ENCODE measurements around the gene MAPKAPK3. TPM values are rescaled to one million over a fixed set of nuclear protein-coding genes. Genes with fewer than 3 reads are reported as not detected.
A peak's percentile ranks its signal among the peaks of the same experiment; 100 is the strongest.

Gene MAPKAPK3
- 100 to 1,000 TPM in 1 of 2 donors, 10 to 100 TPM in 1; 84.8 to 106 TPM for total RNA-seq

GRCh38 chr3:50617096-50617791 lies at the start of gene MAPKAPK3:
TSS of gene MAPKAPK3 (plus strand) at chr3:50617151. CDS start at chr3:50617566, 415 bp downstream.
- Mint-ChIP-seq H3K9me3 (no peaks in the 10 kb centered on the region), H3K27me3 (no peaks in the 10 kb centered on the region), H3K4me1 (ENCODE audit: low read depth in 2 of 2) (peaks cover 57 to 61% of the 10 kb centered on the region in 2 donors), H3K36me3 (no peaks in the 10 kb centered on the region), H3K4me3 (peak within 1 kb of the TSS; percentile 92), H3K27ac (peak within 1 kb of the TSS; percentile 95 to 96)
- peak; percentile 0 to 7 for ATAC-seq
- DNase-seq (ENCODE audit: low spot score): no peak

GRCh38 chr3:50567386-50568167 lies 49.4 kb upstream of the MAPKAPK3 start, which contains the start of gene C3orf18:
TSS of gene C3orf18 (minus strand) at chr3:50567747. CDS start at chr3:50565699, 2,048 bp downstream.
- Mint-ChIP-seq H3K4me3 (peak within 1 kb of the TSS; percentile 92), H3K9me3 (no peaks in the 10 kb centered on the region), H3K36me3 (no peaks in the 10 kb centered on the region), H3K27me3 (no peaks in the 10 kb centered on the region), H3K4me1 (ENCODE audit: low read depth in 2 of 2) (peaks cover 32 to 38% of the 10 kb centered on the region in 2 donors), H3K27ac (peak within 1 kb of the TSS; percentile 86 to 94)
- ATAC-seq: peak; percentile 89 to 91
- DNase-seq (ENCODE audit: low spot score): peak; percentile 98

DNA sequence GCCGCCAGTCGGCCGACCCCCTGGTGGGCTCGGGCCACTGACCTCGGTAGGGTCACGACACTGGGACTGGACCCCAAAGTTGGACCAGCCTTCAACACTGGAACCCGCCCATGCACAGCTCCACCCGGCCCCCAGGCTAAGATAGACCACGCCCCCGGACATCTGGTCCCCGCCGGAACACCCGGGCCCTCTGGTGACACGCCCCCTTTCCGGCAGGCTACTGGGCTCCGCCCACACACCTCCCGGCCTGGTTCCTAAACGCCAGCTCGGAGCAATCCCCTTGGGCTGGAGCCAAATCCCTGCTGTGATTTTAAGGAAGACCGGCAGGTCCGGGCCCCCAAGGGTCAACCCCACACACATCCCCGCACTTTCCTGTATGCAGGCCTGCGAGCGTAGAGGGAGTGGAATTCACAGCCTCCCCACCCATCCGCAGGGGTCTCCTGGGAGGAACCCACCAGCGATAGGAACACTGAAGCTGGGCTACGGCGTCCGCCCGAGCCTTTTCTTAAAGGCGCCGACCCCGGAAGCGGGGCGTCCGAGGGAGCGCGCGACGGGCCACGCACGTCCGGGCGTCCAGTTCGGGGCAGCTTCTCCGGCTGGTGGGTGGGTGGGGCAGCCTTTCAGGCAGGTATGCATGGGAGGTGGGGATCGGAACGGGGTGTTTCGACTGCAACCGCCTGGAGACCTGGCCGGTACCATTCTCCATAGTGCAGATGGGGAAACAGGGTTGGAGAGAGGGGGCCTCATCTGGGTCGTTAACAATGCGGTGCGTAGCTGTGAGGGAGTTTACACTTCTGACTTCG lies 47.8 kb upstream of the MAPKAPK3 start, which contains the start of gene HEMK1:
Gene HEMK1 (plus strand): TSS at position 576 of the 803 bp plus-strand sequence. CDS start 1,583 bp downstream, outside the sequence.
- peak within 1 kb of the TSS; percentile 86 to 94 for H3K27ac Mint-ChIP-seq
- H3K4me3 Mint-ChIP-seq: peak within 1 kb of the TSS; percentile 92
- peaks cover 47 to 53% of the 10 kb centered on the region in 2 donors for H3K4me1 Mint-ChIP-seq (ENCODE audit: low read depth in 2 of 2)
- H3K27me3 Mint-ChIP-seq: no peaks in the 10 kb centered on the region
- no peaks in the 10 kb centered on the region for H3K36me3 Mint-ChIP-seq
- ATAC-seq: peak; percentile 74 to 83
- DNase-seq (ENCODE audit: low spot score): peak; percentile 98
- no peaks in the 10 kb centered on the region for H3K9me3 Mint-ChIP-seq

DNA sequence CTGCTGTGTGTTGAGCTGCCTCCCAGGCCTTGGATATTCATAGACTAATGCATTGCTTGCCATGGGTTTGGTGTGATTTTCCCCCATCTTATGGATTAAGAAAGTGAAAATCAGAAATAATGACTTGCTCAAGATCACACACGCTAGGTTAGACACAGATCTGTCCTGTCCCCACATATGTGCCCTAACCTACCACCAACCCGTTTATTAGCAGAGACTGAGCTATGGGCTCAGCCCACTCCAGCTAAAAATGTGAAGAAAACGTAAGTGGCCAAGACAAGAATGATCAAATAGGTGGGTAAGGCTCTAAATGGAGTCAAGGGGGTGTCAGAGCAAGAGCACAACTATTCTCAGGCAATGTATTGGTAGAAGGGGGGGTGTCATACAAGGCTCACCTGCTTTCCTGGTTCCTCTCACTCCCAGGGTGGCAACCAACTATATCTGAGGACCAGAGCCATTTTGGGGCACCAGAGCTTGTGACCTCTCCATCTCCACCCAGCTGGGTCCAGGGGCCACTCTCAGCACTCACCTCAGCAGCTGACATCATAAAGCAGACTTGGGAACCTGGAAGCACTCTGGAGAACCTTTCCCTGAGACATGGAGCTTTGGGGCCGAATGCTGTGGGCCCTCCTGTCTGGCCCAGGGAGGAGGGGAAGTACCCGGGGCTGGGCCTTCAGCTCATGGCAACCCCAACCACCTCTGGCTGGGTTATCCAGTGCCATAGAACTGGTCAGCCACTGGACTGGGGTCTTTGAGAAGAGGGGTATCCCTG lies 46.3 kb upstream of the MAPKAPK3 start:
- no peaks in the 10 kb centered on the region for H3K27me3 Mint-ChIP-seq
- no peaks in the 10 kb centered on the region for H3K9me3 Mint-ChIP-seq
- no peaks in the 10 kb centered on the region for H3K36me3 Mint-ChIP-seq
- H3K27ac Mint-ChIP-seq: peak overlapping the region; percentile 86 to 94
- no peak for ATAC-seq
- peak overlapping the region; percentile 92 for H3K4me3 Mint-ChIP-seq
- no peak for DNase-seq (ENCODE audit: low spot score)
- H3K4me1 Mint-ChIP-seq (ENCODE audit: low read depth in 2 of 2): peaks cover 60 to 66% of the 10 kb centered on the region in 2 donors

DNA sequence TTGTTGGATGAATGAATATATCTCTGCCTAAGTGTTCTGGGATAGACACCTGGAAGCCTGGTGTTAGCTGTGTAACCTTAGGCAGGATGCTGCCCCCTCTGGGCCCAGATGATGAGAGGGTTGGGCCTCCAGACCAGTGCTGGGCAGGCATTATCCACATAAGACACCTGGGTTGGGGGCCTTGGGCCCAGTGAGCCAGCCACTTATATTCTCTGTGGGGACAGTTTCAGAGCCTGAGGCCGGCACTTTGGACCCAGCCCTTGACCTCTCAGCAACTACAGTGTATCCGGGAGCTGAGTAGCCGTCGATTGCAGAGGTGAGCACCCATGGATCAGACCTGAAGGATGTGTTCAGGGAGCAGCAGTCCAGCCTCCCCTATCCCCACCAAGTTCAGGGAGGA lies 45.5 kb upstream of the MAPKAPK3 start:
- peaks cover 63% of the 10 kb centered on the region in 2 donors for H3K4me1 Mint-ChIP-seq (ENCODE audit: low read depth in 2 of 2)
- ATAC-seq: no peak
- no peaks in the 10 kb centered on the region for H3K36me3 Mint-ChIP-seq

DNA sequence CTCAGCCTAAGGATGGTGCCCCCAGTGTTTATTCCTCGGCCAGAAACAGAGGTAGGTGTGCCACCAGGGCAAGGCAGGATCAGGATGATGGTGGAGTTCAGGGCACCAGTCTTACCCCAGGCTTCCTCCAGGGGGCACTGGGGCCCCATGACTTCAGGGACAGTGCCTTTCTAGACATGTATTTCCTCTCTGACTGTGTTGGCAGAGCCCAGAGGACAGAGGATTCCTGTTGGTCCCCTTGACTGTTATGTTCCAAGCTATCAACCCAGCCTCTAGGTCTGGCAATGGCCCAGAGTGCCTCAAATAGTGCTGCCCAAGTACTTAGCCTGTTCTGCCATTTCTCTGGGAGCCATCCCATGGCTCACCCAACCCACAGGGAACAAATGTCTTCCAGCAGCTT lies 44.8 kb upstream of the MAPKAPK3 start:
- Mint-ChIP-seq H3K27ac (peak overlapping the region; percentile 86 to 91), H3K4me1 (ENCODE audit: low read depth in 2 of 2) (peaks cover 61 to 62% of the 10 kb centered on the region in 2 donors), H3K4me3 (peak overlapping the region; percentile 77), H3K9me3 (no peaks in the 10 kb centered on the region), H3K27me3 (no peaks in the 10 kb centered on the region), H3K36me3 (no peaks in the 10 kb centered on the region)
- DNase-seq (ENCODE audit: low spot score) (peak; percentile 80), ATAC-seq (peak; percentile 35 to 46)

More for the DNA sequence above, 45.5 kb upstream of the MAPKAPK3 start:
- Mint-ChIP-seq H3K27me3 (no peaks in the 10 kb centered on the region), H3K27ac (peak overlapping the region; percentile 86 to 94), H3K9me3 (no peaks in the 10 kb centered on the region), H3K4me3 (peak overlapping the region; percentile 92)
- no peak for DNase-seq (ENCODE audit: low spot score)

GRCh38 chr3:50572801-50573371 lies 44.1 kb upstream of the MAPKAPK3 start:
- Mint-ChIP-seq H3K27ac (peak overlapping the region; percentile 86 to 91), H3K36me3 (no peaks in the 10 kb centered on the region)
- peak; percentile 7 to 13 for ATAC-seq

DNA sequence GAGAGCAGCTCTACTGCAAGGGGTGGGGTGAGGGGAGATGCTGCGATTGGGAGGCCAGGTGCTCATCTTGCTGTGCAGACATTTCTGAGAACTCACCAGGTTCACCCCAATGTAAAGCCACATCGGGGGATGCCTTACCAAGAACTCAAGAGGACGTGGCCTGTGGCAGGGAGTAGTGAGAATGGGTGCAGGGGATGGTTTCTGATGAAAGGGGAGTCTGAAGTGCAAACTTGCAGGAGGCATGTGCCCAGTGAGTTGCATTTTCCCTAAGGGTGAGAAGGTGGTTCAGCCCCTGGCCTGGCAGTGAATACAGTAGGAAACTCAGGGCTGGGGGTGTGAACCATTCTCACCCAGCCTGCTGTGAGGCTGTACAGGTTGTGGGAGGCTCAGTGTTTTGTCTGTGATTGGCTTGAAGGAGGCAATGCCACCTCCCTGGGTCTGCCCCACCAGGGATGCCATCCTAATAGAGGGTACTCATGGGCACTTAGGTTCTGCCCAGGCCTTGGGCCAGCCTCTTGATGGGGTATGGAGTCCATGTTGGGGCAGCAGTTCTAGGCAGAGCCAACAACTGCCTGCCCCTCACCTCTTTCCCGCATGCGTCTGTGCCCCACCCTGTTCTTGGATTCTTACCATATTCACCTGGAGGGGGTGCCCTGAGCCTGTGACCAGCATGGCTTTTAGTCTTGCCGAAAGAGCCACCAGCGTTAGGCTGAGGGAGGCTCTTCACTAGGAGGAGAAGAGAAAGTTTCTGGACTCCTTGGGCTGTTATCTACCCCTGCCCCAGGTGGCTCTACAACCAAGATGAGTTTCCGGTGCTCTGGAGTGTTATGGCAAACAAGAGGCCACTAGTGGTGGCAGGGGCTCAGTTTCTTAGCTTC lies 43.1 kb upstream of the MAPKAPK3 start:
- Mint-ChIP-seq H3K9me3 (no peaks in the 10 kb centered on the region), H3K4me1 (ENCODE audit: low read depth in 2 of 2) (peaks cover 54 to 57% of the 10 kb centered on the region in 2 donors), H3K27ac (peak overlapping the region; percentile 86 to 91), H3K36me3 (no peaks in the 10 kb centered on the region), H3K4me3 (peak overlapping the region; percentile 77), H3K27me3 (no peaks in the 10 kb centered on the region)
- DNase-seq (ENCODE audit: low spot score): peak; percentile 80
- ATAC-seq: peak; percentile 65 to 68

More at GRCh38 chr3:50572801-50573371, 44.1 kb upstream of the MAPKAPK3 start:
- no peaks in the 10 kb centered on the region for H3K9me3 Mint-ChIP-seq
- peak overlapping the region; percentile 77 for H3K4me3 Mint-ChIP-seq
- no peaks in the 10 kb centered on the region for H3K27me3 Mint-ChIP-seq
- peak; percentile 66 for DNase-seq (ENCODE audit: low spot score)
- peaks cover 57 to 59% of the 10 kb centered on the region in 2 donors for H3K4me1 Mint-ChIP-seq (ENCODE audit: low read depth in 2 of 2)

- H3K27me3 Mint-ChIP-seq: no peaks in the 10 kb centered on the region
- H3K4me1 Mint-ChIP-seq (ENCODE audit: low read depth in 2 of 2): peaks cover 58% of the 10 kb centered on the region in 2 donors
- H3K9me3 Mint-ChIP-seq: no peaks in the 10 kb centered on the region
- DNase-seq (ENCODE audit: low spot score) (no peak), ATAC-seq (no peak)
- H3K27ac Mint-ChIP-seq: peak overlapping the region; percentile 86 to 91
- H3K36me3 Mint-ChIP-seq: no peaks in the 10 kb centered on the region
- peak overlapping the region; percentile 77 for H3K4me3 Mint-ChIP-seq
Observed at GRCh38 chr3:50574444-50574831, 42.5 kb upstream of the MAPKAPK3 start.

DNA sequence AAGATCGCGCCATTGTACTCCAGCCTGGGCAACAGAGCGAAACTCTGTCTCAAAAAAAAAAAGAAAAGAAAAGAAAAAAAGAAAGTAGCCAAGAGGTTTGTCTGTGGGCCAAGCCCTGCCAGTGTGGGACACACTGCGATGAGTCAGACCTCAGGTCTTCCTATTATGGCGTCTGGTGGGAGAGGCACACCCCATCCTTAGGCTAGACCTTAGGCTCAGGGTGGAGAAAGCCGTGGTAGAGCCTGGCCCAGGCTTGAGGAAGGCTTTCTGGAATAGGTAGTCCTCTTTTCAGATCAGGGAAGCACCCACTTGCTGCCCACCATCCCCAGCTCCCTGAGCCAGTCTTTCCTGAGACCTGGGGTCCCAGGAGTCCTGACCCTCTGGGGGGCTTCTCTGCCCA lies 41.6 kb upstream of the MAPKAPK3 start:
- ATAC-seq: no peak
- Mint-ChIP-seq H3K36me3 (no peaks in the 10 kb centered on the region), H3K27me3 (no peaks in the 10 kb centered on the region), H3K27ac (peak overlapping the region; percentile 86 to 91), H3K4me3 (no peak overlapping the region), H3K4me1 (ENCODE audit: low read depth in 2 of 2) (peaks cover 54 to 55% of the 10 kb centered on the region in 2 donors), H3K9me3 (no peaks in the 10 kb centered on the region)
- DNase-seq (ENCODE audit: low spot score): no peak

DNA sequence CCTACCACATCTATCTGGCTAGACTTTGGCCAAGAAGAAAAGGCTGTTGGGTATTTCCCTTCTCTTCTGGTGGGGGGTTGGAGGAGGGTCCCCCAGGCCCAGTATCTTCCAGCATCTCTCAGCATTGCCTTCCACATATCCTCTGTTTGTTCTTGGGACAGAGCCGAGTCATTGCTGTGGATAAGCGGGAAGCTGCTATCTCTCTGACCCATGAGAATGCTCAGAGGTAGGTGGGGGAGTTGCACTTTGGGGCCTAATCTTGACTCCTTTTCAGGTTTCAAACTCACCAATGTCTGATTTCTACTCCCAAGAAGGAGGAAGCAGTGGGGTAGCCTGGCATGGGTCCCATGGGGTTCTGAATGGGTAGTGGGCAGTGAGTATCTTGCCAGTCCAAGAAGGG lies 39.6 kb upstream of the MAPKAPK3 start:
- H3K4me1 Mint-ChIP-seq (ENCODE audit: low read depth in 2 of 2): peaks cover 36 to 40% of the 10 kb centered on the region in 2 donors
- H3K27ac Mint-ChIP-seq: no peak overlapping the region
- ATAC-seq: no peak
- no peak overlapping the region for H3K4me3 Mint-ChIP-seq
- H3K9me3 Mint-ChIP-seq: no peaks in the 10 kb centered on the region
- DNase-seq (ENCODE audit: low spot score): no peak
- H3K27me3 Mint-ChIP-seq: no peaks in the 10 kb centered on the region
- no peaks in the 10 kb centered on the region for H3K36me3 Mint-ChIP-seq

All from natural killer cell treated with Interleukin-12 subunit alpha and Interleukin-12 subunit beta and Interleukin-15 and Interleukin-18, amount 100 ng/mL, for 72 hours (primary cell).